ENCODE measurements around the gene RNU2-1. TPM values are rescaled to one million over a fixed set of nuclear protein-coding genes. Genes with fewer than 3 reads are reported as not detected.
A peak's percentile ranks its signal among the peaks of the same experiment; 100 is the strongest.

Gene RNU2-1
- total and polyA plus RNA-seq, 2 of the 13 experiments (the other 11 are each of a cell fraction or from before 2014, with no cell fraction given) = not detected

DNA sequence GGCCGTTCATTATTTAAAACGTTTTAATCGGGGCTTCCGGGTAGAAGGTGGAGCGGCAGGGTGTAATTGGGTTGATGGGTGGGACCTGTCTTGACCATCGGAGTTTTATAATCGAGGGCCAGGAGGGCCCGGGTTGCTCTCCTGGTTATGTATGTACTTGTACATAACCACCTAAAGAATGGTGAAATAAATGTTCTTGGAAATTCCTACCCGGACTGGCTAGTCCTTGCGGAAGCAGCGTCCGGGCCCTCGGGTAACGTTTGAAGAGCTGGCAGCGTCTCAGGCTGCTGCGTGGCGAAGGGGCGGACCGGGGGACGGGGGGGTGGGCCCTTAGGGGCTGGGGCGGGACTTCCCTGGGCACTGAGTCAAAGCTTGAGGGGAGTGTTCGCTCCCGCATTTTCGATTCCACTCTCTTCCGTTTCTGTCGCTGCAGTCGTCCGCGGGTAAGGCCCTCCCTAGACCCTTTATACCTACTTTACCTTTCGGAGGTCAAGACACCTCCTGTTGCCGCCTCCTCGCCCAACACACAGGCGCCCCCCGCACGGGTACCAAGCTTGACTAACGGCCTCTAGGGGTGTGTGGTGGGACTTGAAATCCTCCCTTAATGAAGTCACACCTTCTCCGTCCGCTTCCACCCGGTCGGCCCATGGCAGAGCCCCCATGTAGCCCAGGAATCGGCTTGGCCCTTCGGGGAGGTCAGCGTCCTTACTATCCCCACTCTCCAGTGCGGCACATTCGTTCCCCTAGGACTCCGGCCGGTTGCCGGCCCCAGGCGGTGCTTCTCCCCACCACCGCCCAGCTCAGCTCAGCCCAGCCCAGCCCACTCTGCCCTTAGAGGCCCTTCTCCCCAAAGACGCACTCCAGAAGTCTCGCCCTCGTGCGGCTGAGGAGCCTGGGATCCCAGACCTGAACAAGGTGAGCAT is 22.0 kb downstream of the RNU2-1 start, which contains the start of gene TMEM106A (continued):
- TF ChIP-seq, protein P1, sequence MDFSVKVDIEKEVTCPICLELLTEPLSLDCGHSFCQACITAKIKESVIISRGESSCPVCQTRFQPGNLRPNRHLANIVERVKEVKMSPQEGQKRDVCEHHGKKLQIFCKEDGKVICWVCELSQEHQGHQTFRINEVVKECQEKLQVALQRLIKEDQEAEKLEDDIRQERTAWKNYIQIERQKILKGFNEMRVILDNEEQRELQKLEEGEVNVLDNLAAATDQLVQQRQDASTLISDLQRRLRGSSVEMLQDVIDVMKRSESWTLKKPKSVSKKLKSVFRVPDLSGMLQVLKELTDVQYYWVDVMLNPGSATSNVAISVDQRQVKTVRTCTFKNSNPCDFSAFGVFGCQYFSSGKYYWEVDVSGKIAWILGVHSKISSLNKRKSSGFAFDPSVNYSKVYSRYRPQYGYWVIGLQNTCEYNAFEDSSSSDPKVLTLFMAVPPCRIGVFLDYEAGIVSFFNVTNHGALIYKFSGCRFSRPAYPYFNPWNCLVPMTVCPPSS (IDR thresholded peaks at IDR 0.05) = no peak
- TF ChIP-seq ZFYVE20 (CRISPR knock-in tag; IDR thresholded peaks at IDR 0.05; ENCODE audit: borderline replicate concordance, low read depth) (no peak), MEF2D (CRISPR knock-in tag; IDR thresholded peaks at IDR 0.05) (0 out of 2 replicates have a peak, but pooled peaks have one; percentile 19), CBX5 (CRISPR knock-in tag; IDR thresholded peaks at IDR 0.05; ENCODE audit: borderline replicate concordance) (no peak), ZSCAN30 (CRISPR knock-in tag; IDR thresholded peaks at IDR 0.05) (peak; percentile 46; the same call in 1 of the 2 replicates), ZNF160 (CRISPR knock-in tag; IDR thresholded peaks at IDR 0.05) (no peak), GTF2F1 (IDR thresholded peaks at IDR 0.05; ENCODE audit: low read length) (no peak), ZNF484 (CRISPR knock-in tag; IDR thresholded peaks at IDR 0.05; ENCODE audit: borderline replicate concordance, low read depth) (peak; percentile 30; the same call in 1 of the 2 replicates), SP1 (IDR thresholded peaks at IDR 0.05) (no peak), SP1 (CRISPR knock-in tag; IDR thresholded peaks at IDR 0.05) (peak; percentile 36; the same call in 1 of the 2 replicates), RFXANK (CRISPR knock-in tag; IDR thresholded peaks at IDR 0.05) (no peak), JUNB (CRISPR knock-in tag; IDR thresholded peaks at IDR 0.05; ENCODE audit: borderline replicate concordance) (no peak)
- TF ChIP-seq, protein P2, sequence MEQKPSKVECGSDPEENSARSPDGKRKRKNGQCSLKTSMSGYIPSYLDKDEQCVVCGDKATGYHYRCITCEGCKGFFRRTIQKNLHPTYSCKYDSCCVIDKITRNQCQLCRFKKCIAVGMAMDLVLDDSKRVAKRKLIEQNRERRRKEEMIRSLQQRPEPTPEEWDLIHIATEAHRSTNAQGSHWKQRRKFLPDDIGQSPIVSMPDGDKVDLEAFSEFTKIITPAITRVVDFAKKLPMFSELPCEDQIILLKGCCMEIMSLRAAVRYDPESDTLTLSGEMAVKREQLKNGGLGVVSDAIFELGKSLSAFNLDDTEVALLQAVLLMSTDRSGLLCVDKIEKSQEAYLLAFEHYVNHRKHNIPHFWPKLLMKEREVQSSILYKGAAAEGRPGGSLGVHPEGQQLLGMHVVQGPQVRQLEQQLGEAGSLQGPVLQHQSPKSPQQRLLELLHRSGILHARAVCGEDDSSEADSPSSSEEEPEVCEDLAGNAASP (CRISPR knock-in tag; IDR thresholded peaks at IDR 0.05; ENCODE audit: borderline replicate concordance) = peak; percentile 52
- TF ChIP-seq, protein P3, sequence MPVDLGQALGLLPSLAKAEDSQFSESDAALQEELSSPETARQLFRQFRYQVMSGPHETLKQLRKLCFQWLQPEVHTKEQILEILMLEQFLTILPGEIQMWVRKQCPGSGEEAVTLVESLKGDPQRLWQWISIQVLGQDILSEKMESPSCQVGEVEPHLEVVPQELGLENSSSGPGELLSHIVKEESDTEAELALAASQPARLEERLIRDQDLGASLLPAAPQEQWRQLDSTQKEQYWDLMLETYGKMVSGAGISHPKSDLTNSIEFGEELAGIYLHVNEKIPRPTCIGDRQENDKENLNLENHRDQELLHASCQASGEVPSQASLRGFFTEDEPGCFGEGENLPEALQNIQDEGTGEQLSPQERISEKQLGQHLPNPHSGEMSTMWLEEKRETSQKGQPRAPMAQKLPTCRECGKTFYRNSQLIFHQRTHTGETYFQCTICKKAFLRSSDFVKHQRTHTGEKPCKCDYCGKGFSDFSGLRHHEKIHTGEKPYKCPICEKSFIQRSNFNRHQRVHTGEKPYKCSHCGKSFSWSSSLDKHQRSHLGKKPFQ (CRISPR knock-in tag; IDR thresholded peaks at IDR 0.05; ENCODE audit: insufficient replicate concordance) = peak; percentile 94
- TF ChIP-seq, protein P4, sequence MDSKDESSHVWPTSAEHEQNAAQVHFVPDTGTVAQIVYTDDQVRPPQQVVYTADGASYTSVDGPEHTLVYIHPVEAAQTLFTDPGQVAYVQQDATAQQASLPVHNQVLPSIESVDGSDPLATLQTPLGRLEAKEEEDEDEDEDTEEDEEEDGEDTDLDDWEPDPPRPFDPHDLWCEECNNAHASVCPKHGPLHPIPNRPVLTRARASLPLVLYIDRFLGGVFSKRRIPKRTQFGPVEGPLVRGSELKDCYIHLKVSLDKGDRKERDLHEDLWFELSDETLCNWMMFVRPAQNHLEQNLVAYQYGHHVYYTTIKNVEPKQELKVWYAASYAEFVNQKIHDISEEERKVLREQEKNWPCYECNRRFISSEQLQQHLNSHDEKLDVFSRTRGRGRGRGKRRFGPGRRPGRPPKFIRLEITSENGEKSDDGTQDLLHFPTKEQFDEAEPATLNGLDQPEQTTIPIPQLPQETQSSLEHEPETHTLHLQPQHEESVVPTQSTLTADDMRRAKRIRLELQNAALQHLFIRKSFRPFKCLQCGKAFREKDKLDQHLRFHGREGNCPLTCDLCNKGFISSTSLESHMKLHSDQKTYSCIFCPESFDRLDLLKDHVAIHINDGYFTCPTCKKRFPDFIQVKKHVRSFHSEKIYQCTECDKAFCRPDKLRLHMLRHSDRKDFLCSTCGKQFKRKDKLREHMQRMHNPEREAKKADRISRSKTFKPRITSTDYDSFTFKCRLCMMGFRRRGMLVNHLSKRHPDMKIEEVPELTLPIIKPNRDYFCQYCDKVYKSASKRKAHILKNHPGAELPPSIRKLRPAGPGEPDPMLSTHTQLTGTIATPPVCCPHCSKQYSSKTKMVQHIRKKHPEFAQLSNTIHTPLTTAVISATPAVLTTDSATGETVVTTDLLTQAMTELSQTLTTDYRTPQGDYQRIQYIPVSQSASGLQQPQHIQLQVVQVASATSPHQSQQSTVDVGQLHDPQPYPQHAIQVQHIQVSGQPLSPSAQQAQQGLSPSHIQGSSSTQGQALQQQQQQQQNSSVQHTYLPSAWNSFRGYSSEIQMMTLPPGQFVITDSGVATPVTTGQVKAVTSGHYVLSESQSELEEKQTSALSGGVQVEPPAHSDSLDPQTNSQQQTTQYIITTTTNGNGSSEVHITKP (CRISPR knock-in tag; IDR thresholded peaks at IDR 0.05; ENCODE audit: low read depth) = peak; percentile 32; the same call in 1 of the 2 replicates
- TF ChIP-seq, protein P5, sequence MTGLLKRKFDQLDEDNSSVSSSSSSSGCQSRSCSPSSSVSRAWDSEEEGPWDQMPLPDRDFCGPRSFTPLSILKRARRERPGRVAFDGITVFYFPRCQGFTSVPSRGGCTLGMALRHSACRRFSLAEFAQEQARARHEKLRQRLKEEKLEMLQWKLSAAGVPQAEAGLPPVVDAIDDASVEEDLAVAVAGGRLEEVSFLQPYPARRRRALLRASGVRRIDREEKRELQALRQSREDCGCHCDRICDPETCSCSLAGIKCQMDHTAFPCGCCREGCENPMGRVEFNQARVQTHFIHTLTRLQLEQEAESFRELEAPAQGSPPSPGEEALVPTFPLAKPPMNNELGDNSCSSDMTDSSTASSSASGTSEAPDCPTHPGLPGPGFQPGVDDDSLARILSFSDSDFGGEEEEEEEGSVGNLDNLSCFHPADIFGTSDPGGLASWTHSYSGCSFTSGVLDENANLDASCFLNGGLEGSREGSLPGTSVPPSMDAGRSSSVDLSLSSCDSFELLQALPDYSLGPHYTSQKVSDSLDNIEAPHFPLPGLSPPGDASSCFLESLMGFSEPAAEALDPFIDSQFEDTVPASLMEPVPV (CRISPR knock-in tag; IDR thresholded peaks at IDR 0.05) = peak; percentile 80
